Urothelium cell line (cell line): ENCODE measurements around the gene PLA2G4E.

Source experiments
- DNase-seq: peaks from one replicate; pipeline ENCODE4 v3.0.0; 2011; ENCODE audit warnings: low spot score, mixed read lengths
- FAIRE-seq: peaks from 2 replicates; lab custom pipeline; 2011; peaks lifted over from hg19 to GRCh38; lab: Jason Lieb, UNC

The PLA2G4E gene

GRCh38 chr15:41939986-41940385 lies 80.9 kb downstream of the PLA2G4E start:
- FAIRE-seq, result no peak

GRCh38 chr15:41937568-41937923 lies 83.3 kb downstream of the PLA2G4E start:
- no peak for DNase-seq
- no peak for FAIRE-seq

More at GRCh38 chr15:41939986-41940385, 80.9 kb downstream of the PLA2G4E start:
- peak; percentile 28 for DNase-seq

GRCh38 chr15:41936649-41937567 lies 83.9 kb downstream of the PLA2G4E start:
- no peak for FAIRE-seq
- DNase-seq, result no peak

- no peak for FAIRE-seq
- DNase-seq, result no peak
Observed at GRCh38 chr15:41936155-41936554, 84.7 kb downstream of the PLA2G4E start.

- FAIRE-seq, result no peak
- DNase-seq, result no peak
Observed at GRCh38 chr15:41935566-41936020, 85.2 kb downstream of the PLA2G4E start.

GRCh38 chr15:41934843-41935242 lies 86.0 kb downstream of the PLA2G4E start:
- FAIRE-seq (no peak), DNase-seq (peak; percentile 80)

- FAIRE-seq (no peak), DNase-seq (peak; percentile 31)
Observed at GRCh38 chr15:41933771-41934170, 87.1 kb downstream of the PLA2G4E start.

- FAIRE-seq (no peak), DNase-seq (no peak)
Observed at GRCh38 chr15:41933326-41933725, 87.5 kb downstream of the PLA2G4E start.

- DNase-seq (no peak), FAIRE-seq (no peak)
Observed at GRCh38 chr15:41932511-41933289, 88.1 kb downstream of the PLA2G4E start.

GRCh38 chr15:41932101-41932500 lies 88.7 kb downstream of the PLA2G4E start:
- no peak for FAIRE-seq

More at GRCh38 chr15:41932101-41932500, 88.7 kb downstream of the PLA2G4E start:
- no peak for DNase-seq
